HEK293 (cell line): ENCODE measurements around the gene PLIN4.

Experiments
- CTCF ChIA-PET: fragments of 350-600 bp; formaldehyde crosslinking; extraction: SDS; loops from one replicate; lab custom pipeline; 2021; ENCODE audit warnings: antibody characterized with exemption; lab: Yijun Ruan, JAX
- POLR2A ChIA-PET: fragments of 300-600 bp; formaldehyde crosslinking; extraction: SDS; loops from one replicate; lab custom pipeline; 2020; ENCODE audit warnings: antibody characterized with exemption, inconsistent platforms; lab: Yijun Ruan, JAX
- H3K27ac ChIP-seq: fragments of 200-500 bp; sonication (Bioruptor generic); 2 replicates; pipeline ENCODE4 v1.5.1; 2014; ENCODE audit warnings: low read depth, low read length, control low read depth, inconsistent platforms; ENCODE audit errors: extremely low read depth
- H3K36me3 ChIP-seq, 2 experiments: fragments of 200-500 bp in 1 of 2; sonication (Bioruptor generic) in 1 of 2; 1 replicate in 1 of 2; 2 replicates in 1 of 2; pipeline ENCODE4 v1.5.1; 2014 to 2017; ENCODE audit warnings: inconsistent platforms in 2 of 2, low read length in 2 of 2; ENCODE audit not compliant: control insufficient read depth in 2 of 2, insufficient read depth in 1 of 2
- H3K4me1 ChIP-seq: fragments of 200-500 bp; sonication (Bioruptor generic); 2 replicates; pipeline ENCODE4 v1.5.1; 2014; ENCODE audit warnings: mild to moderate bottlenecking, low read length, inconsistent platforms; ENCODE audit not compliant: control insufficient read depth, insufficient read depth
- H3K4me3 ChIP-seq: 2 replicates; pipeline ENCODE4 v1.5.1; 2011; ENCODE audit warnings: low read depth, mild to moderate bottlenecking, control low read depth, low read length, moderate library complexity
- H3K9me3 ChIP-seq: fragments of 200-500 bp; sonication (Bioruptor generic); 2 replicates; pipeline ENCODE4 v1.5.1; 2014; ENCODE audit warnings: low read depth, low read length, inconsistent platforms; ENCODE audit not compliant: control insufficient read depth, insufficient read depth
- BCL6B ChIP-seq: fragments of 450-650 bp; formaldehyde crosslinking; IDR thresholded peaks from 2 replicates; pipeline ENCODE4 v1.5.1; 2017; ENCODE audit warnings: missing biosample characterization, missing genetic modification characterization
- CTCF ChIP-seq: fragments of 450-650 bp; formaldehyde crosslinking; IDR thresholded peaks from 2 replicates; pipeline ENCODE4 v1.5.1; 2016; ENCODE audit warnings: missing biosample characterization, missing genetic modification characterization
- HIC1 ChIP-seq: fragments of 450-650 bp; formaldehyde crosslinking; IDR thresholded peaks from 2 replicates; pipeline ENCODE4 v1.5.1; 2016; ENCODE audit warnings: missing biosample characterization, missing genetic modification characterization
- KLF1 ChIP-seq: fragments of 450-650 bp; formaldehyde crosslinking; IDR thresholded peaks from 2 replicates; pipeline ENCODE4 v1.5.1; 2016; ENCODE audit warnings: missing biosample characterization, missing genetic modification characterization
- KLF8 ChIP-seq: fragments of 450-650 bp; formaldehyde crosslinking; IDR thresholded peaks from 2 replicates; pipeline ENCODE4 v1.5.1; 2016; ENCODE audit warnings: missing biosample characterization, missing genetic modification characterization
- PATZ1 ChIP-seq: fragments of 450-650 bp; formaldehyde crosslinking; IDR thresholded peaks from 2 replicates; pipeline ENCODE4 v1.5.1; 2016; ENCODE audit warnings: missing biosample characterization, missing genetic modification characterization
- REPIN1 ChIP-seq: fragments of 450-650 bp; formaldehyde crosslinking; IDR thresholded peaks from 2 replicates; pipeline ENCODE4 v1.5.1; 2017; ENCODE audit warnings: missing biosample characterization, missing genetic modification characterization, low read depth
- ZNF223 ChIP-seq: fragments of 450-650 bp; formaldehyde crosslinking; IDR thresholded peaks from 2 replicates; pipeline ENCODE4 v1.5.1; 2016; ENCODE audit warnings: missing biosample characterization, missing genetic modification characterization
- ZNF701 ChIP-seq: fragments of 450-650 bp; formaldehyde crosslinking; IDR thresholded peaks from 2 replicates; pipeline ENCODE4 v1.5.1; 2016; ENCODE audit warnings: missing biosample characterization, missing genetic modification characterization
- TF ChIP-seq, protein P1 (sequence below): fragments of 450-650 bp; formaldehyde crosslinking; optimal IDR thresholded peaks from 2 replicates; pipeline ENCODE3; 2016; ENCODE audit warnings: missing biosample characterization, mild to moderate bottlenecking, missing genetic modification characterization

Gene PLIN4

GRCh38 chr19:4534836-4535658 is 16.8 kb upstream of the PLIN4 start, which contains the start of gene PLIN5 (continued):
- TF ChIP-seq, protein P1, sequence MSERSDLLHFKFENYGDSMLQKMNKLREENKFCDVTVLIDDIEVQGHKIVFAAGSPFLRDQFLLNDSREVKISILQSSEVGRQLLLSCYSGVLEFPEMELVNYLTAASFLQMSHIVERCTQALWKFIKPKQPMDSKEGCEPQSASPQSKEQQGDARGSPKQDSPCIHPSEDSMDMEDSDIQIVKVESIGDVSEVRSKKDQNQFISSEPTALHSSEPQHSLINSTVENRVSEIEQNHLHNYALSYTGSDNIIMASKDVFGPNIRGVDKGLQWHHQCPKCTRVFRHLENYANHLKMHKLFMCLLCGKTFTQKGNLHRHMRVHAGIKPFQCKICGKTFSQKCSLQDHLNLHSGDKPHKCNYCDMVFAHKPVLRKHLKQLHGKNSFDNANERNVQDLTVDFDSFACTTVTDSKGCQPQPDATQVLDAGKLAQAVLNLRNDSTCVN (tag by site-specific recombination), result peak; percentile 48
- TF ChIP-seq PATZ1, result peak; percentile 79

- ChIA-PET CTCF (interaction anchor here (0.8 to 4.4 kb wide), 5 partner anchors 9 to 36 kb away, joined by 4 to 72 read pairs (median 5); no protein-coding TSS in a partner anchor), POLR2A (no interaction called here)
- no peaks in the 10 kb centered on the region for H3K36me3 ChIP-seq
- no peaks in the 10 kb centered on the region for H3K9me3 ChIP-seq
- H3K4me3 ChIP-seq, result no peak overlapping the region
- H3K4me1 ChIP-seq, result no peaks in the 10 kb centered on the region
- TF ChIP-seq ZNF701 (tag by site-specific recombination), result no peak
- TF ChIP-seq CTCF (tag by site-specific recombination), result no peak
- H3K27ac ChIP-seq, result no peak overlapping the region
These were observed 15.6 kb upstream of the PLIN4 start for GRCh38 chr19:4533835-4534424.

DNA sequence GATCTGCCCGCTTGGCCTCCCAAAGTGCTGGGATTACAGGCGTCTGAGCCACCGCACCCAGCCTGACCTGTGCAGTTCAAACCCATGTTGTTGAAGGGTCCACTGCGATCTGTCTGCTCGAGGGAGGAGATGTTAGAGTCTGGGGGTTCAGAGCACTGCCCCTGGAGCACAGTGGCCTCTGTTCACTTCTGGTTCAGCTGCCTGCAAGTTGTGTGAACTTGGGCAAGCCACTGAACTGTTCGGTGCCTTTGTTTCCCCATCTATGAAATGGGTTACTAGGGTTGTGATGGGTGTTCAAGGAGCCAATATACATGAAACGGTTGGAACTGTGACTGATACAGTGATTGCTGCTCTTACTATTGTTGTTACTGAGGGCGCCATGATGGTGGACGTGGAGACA is 15.0 kb upstream of the PLIN4 start:
- no peak for TF ChIP-seq BCL6B (tag by site-specific recombination)
- TF ChIP-seq ZNF701 (tag by site-specific recombination), result no peak
- no peak for TF ChIP-seq HIC1 (tag by site-specific recombination)
- no peak for TF ChIP-seq ZNF223
- no peak for TF ChIP-seq REPIN1 (tag by site-specific recombination)
- no peak for TF ChIP-seq KLF1
- TF ChIP-seq KLF8, result 0 out of 2 replicates have a peak, but pooled peaks have one; percentile 21
- Histone ChIP-seq H3K27ac (no peak overlapping the region), H3K36me3 (no peaks in the 10 kb centered on the region), H3K9me3 (no peaks in the 10 kb centered on the region), H3K4me1 (no peaks in the 10 kb centered on the region), H3K4me3 (no peak overlapping the region)
- ChIA-PET CTCF (interaction anchor here (1.0 to 4.4 kb wide), 2 partner anchors 8 to 14 kb away, joined by 5 to 72 read pairs; no protein-coding TSS in a partner anchor), POLR2A (no interaction called here)
